Osteocyte (in vitro differentiated cells): ENCODE data around the gene BEX5. TPM values are rescaled to one million over a fixed set of nuclear protein-coding genes. Genes with fewer than 3 reads are reported as not detected.
"Not testable (repeated sequence)": the region's sequence is repeated elsewhere in the genome, so short reads cannot be mapped to it uniquely, and the experiment has no call there.

Experiments used
- DNase-seq: peaks from one replicate; pipeline ENCODE4 v3.0.0; 2021; ENCODE audit warnings: mixed read lengths; ENCODE audit not compliant: unreplicated experiment; ENCODE audit errors: extremely low spot score
- H3K27ac Mint-ChIP-seq: one replicate; pipeline ENCODE4 v1.8.0; 2021; ENCODE audit warnings: mild to moderate bottlenecking, mixed read lengths; ENCODE audit not compliant: unreplicated experiment
- H3K27me3 Mint-ChIP-seq: one replicate; pipeline ENCODE4 v1.8.0; 2021; ENCODE audit warnings: mixed read lengths; ENCODE audit not compliant: unreplicated experiment
- H3K36me3 Mint-ChIP-seq: one replicate; pipeline ENCODE4 v1.8.0; 2021; ENCODE audit warnings: mixed read lengths; ENCODE audit not compliant: unreplicated experiment
- H3K4me1 Mint-ChIP-seq: one replicate; pipeline ENCODE4 v1.8.0; 2021; ENCODE audit warnings: mixed read lengths; ENCODE audit not compliant: unreplicated experiment
- H3K4me3 Mint-ChIP-seq: one replicate; pipeline ENCODE4 v1.8.0; 2021; ENCODE audit warnings: mild to moderate bottlenecking, moderate library complexity, mixed read lengths; ENCODE audit not compliant: unreplicated experiment
- H3K9me3 Mint-ChIP-seq: one replicate; pipeline ENCODE4 v1.8.0; 2021; ENCODE audit warnings: mixed read lengths; ENCODE audit not compliant: unreplicated experiment
- long read RNA-seq: library from polyadenylated mRNA; unstranded; transcript quantifications from one replicate; pipeline ENCODE4 v2.0.0, GENCODE V29; 2021
- total RNA-seq: library from RNA; stranded (reverse); gene quantifications from 2 replicates; pipeline ENCODE4 v1.2.1, GENCODE V29; 2021
- TF ChIP-seq, protein P1 (sequence below): fragments of 200-600 bp; sonication (generic); IDR thresholded peaks from 2 replicates; pipeline ENCODE4 v1.5.0; 2021; ENCODE audit warnings: antibody characterized with exemption, mild to moderate bottlenecking, moderate library complexity

Gene BEX5
- not detected in 2 replicates for total RNA-seq
- long read RNA-seq, result 0 reads

DNA sequence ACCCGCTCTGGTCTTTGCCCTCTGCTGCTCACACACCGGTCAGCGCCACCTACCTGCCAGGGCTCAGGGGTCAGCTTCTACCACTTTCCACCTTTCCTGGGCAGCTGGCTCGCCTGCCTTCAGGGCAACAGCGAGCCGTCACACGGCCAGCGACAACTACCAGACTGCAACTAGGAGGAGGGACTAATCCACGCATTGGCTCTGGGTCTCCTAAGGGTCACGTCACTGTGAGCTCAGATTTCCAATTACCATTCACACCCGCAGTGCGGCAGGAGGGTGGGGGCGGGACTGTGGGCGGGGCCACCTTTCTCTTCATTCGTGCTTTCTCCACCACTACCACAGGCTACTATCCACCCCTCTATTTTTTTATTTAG, at the start of gene BEX5:
Gene BEX5 (minus strand): TSS at position 172 of the 374 bp plus-strand sequence. CDS start 1,712 bp downstream, outside the sequence.
- no peaks in the 10 kb centered on the region for H3K4me1 Mint-ChIP-seq
- DNase-seq, result no peak
- TF ChIP-seq, protein P1, sequence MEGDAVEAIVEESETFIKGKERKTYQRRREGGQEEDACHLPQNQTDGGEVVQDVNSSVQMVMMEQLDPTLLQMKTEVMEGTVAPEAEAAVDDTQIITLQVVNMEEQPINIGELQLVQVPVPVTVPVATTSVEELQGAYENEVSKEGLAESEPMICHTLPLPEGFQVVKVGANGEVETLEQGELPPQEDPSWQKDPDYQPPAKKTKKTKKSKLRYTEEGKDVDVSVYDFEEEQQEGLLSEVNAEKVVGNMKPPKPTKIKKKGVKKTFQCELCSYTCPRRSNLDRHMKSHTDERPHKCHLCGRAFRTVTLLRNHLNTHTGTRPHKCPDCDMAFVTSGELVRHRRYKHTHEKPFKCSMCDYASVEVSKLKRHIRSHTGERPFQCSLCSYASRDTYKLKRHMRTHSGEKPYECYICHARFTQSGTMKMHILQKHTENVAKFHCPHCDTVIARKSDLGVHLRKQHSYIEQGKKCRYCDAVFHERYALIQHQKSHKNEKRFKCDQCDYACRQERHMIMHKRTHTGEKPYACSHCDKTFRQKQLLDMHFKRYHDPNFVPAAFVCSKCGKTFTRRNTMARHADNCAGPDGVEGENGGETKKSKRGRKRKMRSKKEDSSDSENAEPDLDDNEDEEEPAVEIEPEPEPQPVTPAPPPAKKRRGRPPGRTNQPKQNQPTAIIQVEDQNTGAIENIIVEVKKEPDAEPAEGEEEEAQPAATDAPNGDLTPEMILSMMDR, result no peak
- H3K4me3 Mint-ChIP-seq, result no peak within 1 kb of the TSS
- H3K27me3 Mint-ChIP-seq, result no peaks in the 10 kb centered on the region
- peaks cover 15% of the 10 kb centered on the region for H3K9me3 Mint-ChIP-seq
- no peak within 1 kb of the TSS for H3K27ac Mint-ChIP-seq
- H3K36me3 Mint-ChIP-seq, result no peaks in the 10 kb centered on the region

GRCh38 chrX:102185967-102186720, 30.4 kb upstream of the BEX5 start:
- Mint-ChIP-seq H3K36me3 (no peaks in the 10 kb centered on the region), H3K9me3 (peaks cover 51% of the 10 kb centered on the region)
- TF ChIP-seq, protein P1, result no peak

DNA sequence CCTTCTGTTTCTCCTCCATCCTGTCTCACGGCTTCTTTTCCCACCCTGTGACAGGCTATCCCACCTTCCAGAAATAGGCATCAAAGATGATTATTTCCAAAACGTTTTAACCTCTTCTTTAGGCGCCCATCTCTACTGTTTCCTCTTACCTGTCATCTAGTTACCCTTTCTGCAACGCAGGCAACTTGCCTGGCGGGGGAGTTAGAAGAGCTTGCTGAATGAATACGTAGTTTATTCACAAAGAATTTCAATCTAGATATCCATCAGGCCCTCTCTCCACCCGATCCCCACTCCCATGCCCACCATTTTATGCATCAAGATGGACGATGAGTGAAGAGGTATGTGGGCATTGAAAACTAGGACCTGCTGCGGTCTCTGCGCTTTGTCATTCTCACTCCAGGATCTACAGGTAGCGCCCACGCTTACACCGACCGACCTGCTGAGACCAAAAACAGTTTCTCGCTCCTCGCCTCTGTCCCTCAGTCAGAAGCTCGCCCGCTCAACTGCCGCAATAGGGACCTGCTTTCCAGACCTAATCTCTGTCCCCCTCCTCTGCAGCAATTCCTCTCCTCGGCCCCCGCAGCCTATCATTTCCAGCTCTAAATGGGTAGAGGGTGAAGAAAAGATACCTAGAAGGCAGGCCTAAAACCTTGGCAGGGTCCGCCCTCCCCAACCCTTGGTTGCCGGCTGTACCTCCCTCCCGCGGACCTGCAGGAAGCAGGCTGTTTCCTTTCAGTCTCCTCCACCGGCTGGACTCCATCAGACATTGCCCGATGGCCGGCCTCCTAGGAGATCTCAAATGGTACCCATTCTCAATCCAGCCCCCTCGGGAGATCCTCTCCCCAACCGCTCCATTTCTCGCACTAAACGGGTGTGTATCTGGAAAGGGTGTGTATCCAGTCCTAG, 624 bp downstream of the BEX5 start:
- no peak overlapping the region for H3K4me3 Mint-ChIP-seq
- no peaks in the 10 kb centered on the region for H3K27me3 Mint-ChIP-seq
- DNase-seq, result no peak
- no peak overlapping the region for H3K27ac Mint-ChIP-seq
- TF ChIP-seq, protein P1, result no peak
- peaks cover 14% of the 10 kb centered on the region for H3K9me3 Mint-ChIP-seq
- H3K4me1 Mint-ChIP-seq, result no peaks in the 10 kb centered on the region
- H3K36me3 Mint-ChIP-seq, result no peaks in the 10 kb centered on the region

More at GRCh38 chrX:102185967-102186720, 30.4 kb upstream of the BEX5 start:
- Mint-ChIP-seq H3K4me1 (no peaks in the 10 kb centered on the region), H3K4me3 (no peak overlapping the region), H3K27me3 (no peaks in the 10 kb centered on the region), H3K27ac (no peak overlapping the region)
- DNase-seq, result no peak

DNA sequence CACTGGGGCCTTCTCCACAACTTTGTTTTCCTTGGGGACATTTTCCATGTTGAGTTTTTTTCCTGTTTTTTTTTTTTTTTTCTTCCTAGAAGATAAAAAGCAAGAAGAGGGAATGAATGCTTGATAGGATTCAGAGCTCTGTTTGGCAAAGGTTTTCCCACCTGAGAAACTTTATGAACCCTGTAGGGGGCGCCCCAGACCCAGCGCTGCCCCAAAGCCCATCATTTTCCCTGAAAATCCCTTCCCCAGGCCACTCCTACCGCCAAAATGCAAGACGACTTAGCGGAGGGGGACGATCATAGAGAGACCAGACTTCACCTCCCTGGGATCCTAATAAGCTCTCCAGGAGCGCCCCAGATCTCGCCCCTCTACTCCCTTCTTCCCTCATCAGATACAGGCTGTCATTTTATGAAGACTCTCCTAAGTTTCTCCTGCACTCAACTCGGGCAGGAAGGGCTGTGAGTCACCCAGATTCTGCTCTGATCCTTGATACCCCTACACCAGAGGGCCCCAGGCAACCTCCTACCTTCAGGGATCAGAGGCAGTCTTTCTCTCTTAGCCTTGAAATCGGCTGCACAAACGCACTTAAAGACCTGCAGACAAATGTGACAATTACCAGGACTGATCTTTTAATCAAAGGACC, 1.4 kb downstream of the BEX5 start:
- Mint-ChIP-seq H3K27ac (no peak overlapping the region), H3K4me1 (no peaks in the 10 kb centered on the region), H3K36me3 (no peaks in the 10 kb centered on the region), H3K4me3 (no peak overlapping the region), H3K27me3 (no peaks in the 10 kb centered on the region), H3K9me3 (peaks cover 10% of the 10 kb centered on the region)
- no peak for DNase-seq
- TF ChIP-seq, protein P1, result no peak

DNA sequence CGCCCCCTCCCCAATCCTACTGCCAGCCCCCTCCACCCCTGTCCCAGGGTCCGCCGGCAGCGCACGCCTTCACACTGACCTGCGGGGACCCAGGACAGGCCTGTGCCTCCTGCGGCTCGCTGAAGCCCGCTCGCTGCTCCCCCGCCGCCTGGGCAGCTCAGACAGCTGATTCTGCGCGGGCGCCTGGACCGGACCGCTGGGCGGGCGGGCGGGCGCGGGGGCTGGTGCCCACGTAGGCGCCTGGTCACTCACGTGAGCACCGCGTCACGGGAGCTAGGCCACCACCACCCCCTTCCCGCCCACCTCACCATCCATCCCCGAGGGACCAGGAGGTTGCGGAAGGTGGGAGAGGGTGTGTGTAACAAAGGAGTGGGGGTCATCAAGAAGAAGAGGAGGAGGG, 13.5 kb downstream of the BEX5 start, which contains the start of gene TCEAL6:
Gene TCEAL6 (minus strand): TSS at position 208 of the 400 bp plus-strand sequence.
- DNase-seq, H3K27ac Mint-ChIP-seq, H3K36me3 Mint-ChIP-seq, H3K27me3 Mint-ChIP-seq, H3K9me3 Mint-ChIP-seq, H3K4me1 Mint-ChIP-seq, H3K4me3 Mint-ChIP-seq: not testable (repeated sequence)

- DNase-seq, H3K27ac Mint-ChIP-seq, H3K9me3 Mint-ChIP-seq, H3K27me3 Mint-ChIP-seq, H3K36me3 Mint-ChIP-seq, H3K4me3 Mint-ChIP-seq, H3K4me1 Mint-ChIP-seq: not testable (repeated sequence)
Observed at GRCh38 chrX:102141631-102142030, 14.1 kb downstream of the BEX5 start.

- DNase-seq, H3K4me1 Mint-ChIP-seq, H3K27me3 Mint-ChIP-seq, H3K27ac Mint-ChIP-seq, H3K36me3 Mint-ChIP-seq, H3K9me3 Mint-ChIP-seq, H3K4me3 Mint-ChIP-seq: not testable (repeated sequence)
Observed at GRCh38 chrX:102140876-102141275, 14.9 kb downstream of the BEX5 start.
